K562 (cell line): ENCODE results near the gene PROK1. TPM values are rescaled to one million over a fixed set of nuclear protein-coding genes. Genes with fewer than 3 reads are reported as not detected.

Experiments
- BACH1 ChIP-seq: fragments of 200-800 bp; sonication (Bioruptor generic); IDR thresholded peaks from 2 replicates; pipeline ENCODE4 v1.6.1; 2016; ENCODE audit warnings: missing genetic modification characterization, missing compliant biosample characterization
- CREB1 ChIP-seq, 2 experiments: sonication (generic) in 1 of 2; formaldehyde crosslinking in 1 of 2; IDR thresholded peaks; 2 replicates each; pipeline versions ENCODE4 v1.6.1 to v1.8.0; 2012 to 2022; ENCODE audit warnings: inconsistent platforms in 1 of 2, mild to moderate bottlenecking in 1 of 2, missing genetic modification reagents in 1 of 2, moderate library complexity in 1 of 2
- CREBBP ChIP-seq: IDR thresholded peaks from one replicate; pipeline ENCODE4 v1.6.1; 2012; ENCODE audit warnings: low read depth, mild to moderate bottlenecking, control low read depth, inconsistent platforms, low read length
- CSDE1 ChIP-seq, 2 experiments: fragments of 450-650 bp; IDR thresholded peaks; 2 replicates each; pipeline ENCODE4 v1.6.1; 2016; ENCODE audit warnings: mild to moderate bottlenecking in 1 of 2
- CTBP1 ChIP-seq: fragments of 450-650 bp; IDR thresholded peaks from 2 replicates; pipeline ENCODE4 v1.6.1; 2016; ENCODE audit warnings: borderline replicate concordance
- ETV1 ChIP-seq: fragments of 450-650 bp; conservative IDR thresholded peaks from 2 replicates; pipeline ENCODE4 v1.6.1; 2016; ENCODE audit warnings: missing genetic modification characterization, control low read depth, low read depth, missing compliant biosample characterization
- GTF2F1 ChIP-seq: IDR thresholded peaks from 2 replicates; pipeline ENCODE4 v1.6.1; 2011; ENCODE audit warnings: low read depth, low read length, improper control_type of control experiment
- HNRNPLL ChIP-seq: fragments of 200-400 bp; formaldehyde crosslinking; IDR thresholded peaks from 2 replicates; pipeline ENCODE4 v1.6.1; 2017; ENCODE audit warnings: low read length, low read depth, mild to moderate bottlenecking; ENCODE audit not compliant: poor library complexity, severe bottlenecking
- IFI16 ChIP-seq: fragments of 250-450 bp; sonication (Bioruptor Pico); IDR thresholded peaks from 2 replicates; pipeline ENCODE4 v2.1.2; 2022; ENCODE audit warnings: mild to moderate bottlenecking, inconsistent platforms
- MAFG ChIP-seq: fragments of 450-650 bp; conservative IDR thresholded peaks from 2 replicates; pipeline ENCODE4 v1.6.1; 2016; ENCODE audit warnings: missing genetic modification characterization, missing compliant biosample characterization
- MAZ ChIP-seq, 2 experiments: fragments of 450-650 bp in 1 of 2; sonication (generic) in 1 of 2; formaldehyde crosslinking; IDR thresholded peaks in 1 of 2; conservative IDR thresholded peaks in 1 of 2; 2 replicates each; pipeline versions ENCODE4 v1.4.0 to v1.5.0; 2020; ENCODE audit warnings: mild to moderate bottlenecking in 1 of 2, missing genetic modification reagents in 1 of 2
- MED1 ChIP-seq: sonication (generic); formaldehyde crosslinking; IDR thresholded peaks from 2 replicates; pipeline ENCODE4 v1.8.1; 2023; ENCODE audit warnings: missing genetic modification reagents, borderline replicate concordance
- NCOA6 ChIP-seq: fragments of 450-650 bp; IDR thresholded peaks from 2 replicates; pipeline ENCODE4 v1.6.1; 2017; ENCODE audit warnings: mild to moderate bottlenecking
- SETDB1 ChIP-seq: IDR thresholded peaks from one replicate; pipeline ENCODE4 v1.6.1; 2012; ENCODE audit warnings: low read length, control low read depth, inconsistent platforms
- ZC3H4 ChIP-seq: sonication (generic); formaldehyde crosslinking; IDR thresholded peaks from 2 replicates; pipeline ENCODE4 v1.9.0; 2021; ENCODE audit warnings: missing genetic modification reagents, borderline replicate concordance
- ZNF316 ChIP-seq: fragments of 450-650 bp; IDR thresholded peaks from 2 replicates; pipeline ENCODE4 v1.6.1; 2016
- ZNF668 ChIP-seq: fragments of 250-450 bp; sonication (Bioruptor Pico); IDR thresholded peaks from 2 replicates; pipeline ENCODE4 v1.8.0; 2022; ENCODE audit warnings: mild to moderate bottlenecking, inconsistent platforms
- polyA plus RNA-seq, 8 experiments: library from polyadenylated mRNA; depleted of rRNA in 4 of 8; stranded (reverse) in 5 of 8; unstranded in 3 of 8; fragments of >200 nt; fragmentation: Nextera tagmentation in 2 of 8; fragmentation: Illumina TruSeq in 1 of 8; extraction: Ambion mirVana in 2 of 8; extraction: Trizol in 1 of 8; gene quantifications; 2 replicates each; pipeline versions ENCODE4 v1.2.1 to v1.2.3, GENCODE V29; 2011 to 2014; ENCODE audit warnings: inconsistent platforms in 1 of 8, missing spikeins in 1 of 8
- total RNA-seq, 7 experiments: library from RNA; depleted of rRNA in 6 of 7; stranded (reverse); fragments of >200 nt in 6 of 7; fragmentation: Illumina TruSeq in 2 of 7; extraction: Trizol in 2 of 7; gene quantifications; 2 replicates each; pipeline versions ENCODE4 v1.2.1 to v1.2.3, GENCODE V29; 2011 to 2021; ENCODE audit warnings: low replicate concordance in 1 of 7
- TF ChIP-seq, protein P1 (sequence below), 3 experiments: IDR thresholded peaks in 2 of 3; conservative IDR thresholded peaks in 1 of 3; 2 replicates each; pipeline ENCODE4 v1.5.1; 2011 to 2012; ENCODE audit warnings: low read length in 3 of 3, mild to moderate bottlenecking in 3 of 3, control low read depth in 2 of 3, improper control_type of control experiment in 1 of 3, inconsistent platforms in 1 of 3, low read depth in 1 of 3, mixed read lengths in 1 of 3, moderate library complexity in 1 of 3; ENCODE audit not compliant: insufficient read depth in 2 of 3
- TF ChIP-seq, protein P2 (sequence below), 2 experiments: IDR thresholded peaks; 2 replicates each; pipeline ENCODE4 v1.6.1; 2011; ENCODE audit warnings: borderline replicate concordance in 1 of 2, control low read depth in 1 of 2, low read depth in 1 of 2, low read length in 1 of 2, mild to moderate bottlenecking in 1 of 2, mixed read lengths in 1 of 2, moderate library complexity in 1 of 2; ENCODE audit not compliant: insufficient read depth in 1 of 2, insufficient read length in 1 of 2, poor library complexity in 1 of 2, severe bottlenecking in 1 of 2; ENCODE audit errors: extremely low read depth in 1 of 2
- TF ChIP-seq, protein P3 (sequence below): sonication (generic); formaldehyde crosslinking; IDR thresholded peaks from 2 replicates; pipeline ENCODE4 v1.8.0; 2022; ENCODE audit warnings: missing genetic modification reagents, mild to moderate bottlenecking, borderline replicate concordance
- TF ChIP-seq, protein P4 (sequence below): fragments of 250-450 bp; sonication (Bioruptor Pico); IDR thresholded peaks from 2 replicates; pipeline ENCODE4 v1.4.0; 2020; ENCODE audit warnings: mild to moderate bottlenecking, moderate library complexity
- TF ChIP-seq, protein P5 (sequence below): fragments of 250-450 bp; sonication (Bioruptor Pico); IDR thresholded peaks from 2 replicates; pipeline ENCODE4 v1.8.0; 2021; ENCODE audit warnings: moderate library complexity, mild to moderate bottlenecking, inconsistent platforms

PROK1 gene
- total and polyA plus RNA-seq, 9 of the 15 experiments (the other 6 are each of a cell fraction or from before 2014, with no cell fraction given): 0.15 TPM; not detected in 8

DNA sequence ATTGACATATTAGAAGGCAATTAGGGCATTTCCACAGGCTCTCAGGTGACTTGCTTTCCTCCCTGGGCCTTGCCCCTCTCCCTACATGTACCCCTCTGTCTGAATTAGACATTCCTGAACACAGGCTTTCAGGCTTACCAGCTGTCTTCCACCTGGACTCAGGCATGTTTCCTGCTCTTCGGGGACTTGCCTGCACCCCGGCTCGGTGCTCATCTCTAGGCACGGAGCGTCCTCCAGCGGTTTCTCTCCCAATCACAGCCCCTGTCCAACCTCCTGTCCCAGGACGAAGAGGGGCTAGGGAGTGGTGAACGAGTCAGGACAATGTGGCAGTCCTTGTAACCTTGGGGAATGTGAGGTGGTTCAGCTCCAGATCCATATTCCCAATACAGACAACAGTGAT, 4.2 kb downstream of the PROK1 start (continued):
- TF ChIP-seq ZC3H4 (CRISPR knock-in tag) (no peak), NCOA6 (no peak), HNRNPLL (no peak), CSDE1 (IDR thresholded peaks at IDR 0.05) (no peak), ZNF316 (no peak), CTBP1 (no peak; the same call in 1 of the 2 replicates), CREB1 (IDR thresholded peaks at IDR 0.05) (no peak), CREB1 (CRISPR knock-in tag; IDR thresholded peaks at IDR 0.05) (0 out of 2 replicates have a peak, but pooled peaks have one; percentile 25), MED1 (CRISPR knock-in tag) (no peak), MAFG (tag) (no peak), SETDB1 (no peak), ETV1 (no peak), ZNF668 (CRISPR knock-in tag) (no peak), GTF2F1 (no peak), CREBBP (no peak), MAZ (CRISPR knock-in tag; conservative IDR thresholded peaks at IDR 0.05 in 1 of 2, IDR thresholded peaks at IDR 0.05 in 1 of 2) (peak; percentile 30 to 52; a peak in 1 of 4 replicates), IFI16 (CRISPR knock-in tag) (no peak), BACH1 (tag) (no peak)
- TF ChIP-seq, protein P1, sequence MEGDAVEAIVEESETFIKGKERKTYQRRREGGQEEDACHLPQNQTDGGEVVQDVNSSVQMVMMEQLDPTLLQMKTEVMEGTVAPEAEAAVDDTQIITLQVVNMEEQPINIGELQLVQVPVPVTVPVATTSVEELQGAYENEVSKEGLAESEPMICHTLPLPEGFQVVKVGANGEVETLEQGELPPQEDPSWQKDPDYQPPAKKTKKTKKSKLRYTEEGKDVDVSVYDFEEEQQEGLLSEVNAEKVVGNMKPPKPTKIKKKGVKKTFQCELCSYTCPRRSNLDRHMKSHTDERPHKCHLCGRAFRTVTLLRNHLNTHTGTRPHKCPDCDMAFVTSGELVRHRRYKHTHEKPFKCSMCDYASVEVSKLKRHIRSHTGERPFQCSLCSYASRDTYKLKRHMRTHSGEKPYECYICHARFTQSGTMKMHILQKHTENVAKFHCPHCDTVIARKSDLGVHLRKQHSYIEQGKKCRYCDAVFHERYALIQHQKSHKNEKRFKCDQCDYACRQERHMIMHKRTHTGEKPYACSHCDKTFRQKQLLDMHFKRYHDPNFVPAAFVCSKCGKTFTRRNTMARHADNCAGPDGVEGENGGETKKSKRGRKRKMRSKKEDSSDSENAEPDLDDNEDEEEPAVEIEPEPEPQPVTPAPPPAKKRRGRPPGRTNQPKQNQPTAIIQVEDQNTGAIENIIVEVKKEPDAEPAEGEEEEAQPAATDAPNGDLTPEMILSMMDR (IDR thresholded peaks at IDR 0.05 in 2 of 3, conservative IDR thresholded peaks at IDR 0.05 in 1 of 3; ENCODE audit: insufficient read depth in 2 of 3, low read depth in 1 of 3, low read length in 3 of 3): peak; percentile 82 to 94 (median 91)
- TF ChIP-seq, protein P2, sequence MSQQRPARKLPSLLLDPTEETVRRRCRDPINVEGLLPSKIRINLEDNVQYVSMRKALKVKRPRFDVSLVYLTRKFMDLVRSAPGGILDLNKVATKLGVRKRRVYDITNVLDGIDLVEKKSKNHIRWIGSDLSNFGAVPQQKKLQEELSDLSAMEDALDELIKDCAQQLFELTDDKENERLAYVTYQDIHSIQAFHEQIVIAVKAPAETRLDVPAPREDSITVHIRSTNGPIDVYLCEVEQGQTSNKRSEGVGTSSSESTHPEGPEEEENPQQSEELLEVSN (IDR thresholded peaks at IDR 0.05; ENCODE audit: borderline replicate concordance in 1 of 2, extremely low read depth in 1 of 2, insufficient read depth in 1 of 2, insufficient read length in 1 of 2, low read depth in 1 of 2, low read length in 1 of 2, poor library complexity in 1 of 2, severe bottlenecking in 1 of 2): no peak
- TF ChIP-seq, protein P3, sequence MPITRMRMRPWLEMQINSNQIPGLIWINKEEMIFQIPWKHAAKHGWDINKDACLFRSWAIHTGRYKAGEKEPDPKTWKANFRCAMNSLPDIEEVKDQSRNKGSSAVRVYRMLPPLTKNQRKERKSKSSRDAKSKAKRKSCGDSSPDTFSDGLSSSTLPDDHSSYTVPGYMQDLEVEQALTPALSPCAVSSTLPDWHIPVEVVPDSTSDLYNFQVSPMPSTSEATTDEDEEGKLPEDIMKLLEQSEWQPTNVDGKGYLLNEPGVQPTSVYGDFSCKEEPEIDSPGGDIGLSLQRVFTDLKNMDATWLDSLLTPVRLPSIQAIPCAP: no peak
- TF ChIP-seq, protein P4, sequence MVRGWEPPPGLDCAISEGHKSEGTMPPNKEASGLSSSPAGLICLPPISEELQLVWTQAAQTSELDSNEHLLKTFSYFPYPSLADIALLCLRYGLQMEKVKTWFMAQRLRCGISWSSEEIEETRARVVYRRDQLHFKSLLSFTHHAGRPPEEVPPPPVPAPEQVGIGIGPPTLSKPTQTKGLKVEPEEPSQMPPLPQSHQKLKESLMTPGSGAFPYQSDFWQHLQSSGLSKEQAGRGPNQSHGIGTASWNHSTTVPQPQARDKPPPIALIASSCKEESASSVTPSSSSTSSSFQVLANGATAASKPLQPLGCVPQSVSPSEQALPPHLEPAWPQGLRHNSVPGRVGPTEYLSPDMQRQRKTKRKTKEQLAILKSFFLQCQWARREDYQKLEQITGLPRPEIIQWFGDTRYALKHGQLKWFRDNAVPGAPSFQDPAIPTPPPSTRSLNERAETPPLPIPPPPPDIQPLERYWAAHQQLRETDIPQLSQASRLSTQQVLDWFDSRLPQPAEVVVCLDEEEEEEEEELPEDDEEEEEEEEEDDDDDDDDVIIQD (CRISPR knock-in tag): no peak
- TF ChIP-seq, protein P5, sequence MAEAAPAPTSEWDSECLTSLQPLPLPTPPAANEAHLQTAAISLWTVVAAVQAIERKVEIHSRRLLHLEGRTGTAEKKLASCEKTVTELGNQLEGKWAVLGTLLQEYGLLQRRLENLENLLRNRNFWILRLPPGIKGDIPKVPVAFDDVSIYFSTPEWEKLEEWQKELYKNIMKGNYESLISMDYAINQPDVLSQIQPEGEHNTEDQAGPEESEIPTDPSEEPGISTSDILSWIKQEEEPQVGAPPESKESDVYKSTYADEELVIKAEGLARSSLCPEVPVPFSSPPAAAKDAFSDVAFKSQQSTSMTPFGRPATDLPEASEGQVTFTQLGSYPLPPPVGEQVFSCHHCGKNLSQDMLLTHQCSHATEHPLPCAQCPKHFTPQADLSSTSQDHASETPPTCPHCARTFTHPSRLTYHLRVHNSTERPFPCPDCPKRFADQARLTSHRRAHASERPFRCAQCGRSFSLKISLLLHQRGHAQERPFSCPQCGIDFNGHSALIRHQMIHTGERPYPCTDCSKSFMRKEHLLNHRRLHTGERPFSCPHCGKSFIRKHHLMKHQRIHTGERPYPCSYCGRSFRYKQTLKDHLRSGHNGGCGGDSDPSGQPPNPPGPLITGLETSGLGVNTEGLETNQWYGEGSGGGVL (CRISPR knock-in tag): no peak
